Measurements from ENCODE around the gene WDTC1. TPM values are rescaled to one million over a fixed set of nuclear protein-coding genes. Genes with fewer than 3 reads are reported as not detected.

The WDTC1 gene
- total RNA-seq, 1 experiment from 2014 or later, result 19.0 TPM

DNA sequence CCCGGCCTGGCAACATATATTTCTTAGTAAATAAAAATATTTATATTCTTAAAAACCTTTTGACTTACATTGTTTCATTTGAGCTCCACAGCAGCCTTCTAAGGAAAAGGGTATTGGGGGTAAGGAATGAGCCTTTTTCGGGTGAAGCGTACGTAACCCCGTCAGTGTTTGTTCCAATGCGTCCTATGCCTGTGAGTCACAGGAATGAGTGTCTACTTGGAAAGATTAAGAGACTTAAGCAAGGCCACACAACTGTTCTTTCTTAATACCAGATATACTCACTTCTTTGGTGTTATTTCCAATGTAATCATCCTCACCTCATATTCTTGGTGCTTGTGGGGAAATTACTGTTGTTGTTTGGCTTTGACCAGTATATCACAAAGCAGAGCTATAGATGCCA, 22.7 kb downstream of the WDTC1 start:
- no peak overlapping the region for H3K4me2 ChIP-seq (ENCODE audit: insufficient read depth, insufficient read length, low read length)
- no CpG with 5 or more reads among the region's 6 CpGs for WGBS (ENCODE audit: extremely low coverage, insufficient read length, low lambda C conversion rate)
- H2AFZ ChIP-seq (ENCODE audit: low read length), result no peak overlapping the region
- H3K36me3 Mint-ChIP-seq (ENCODE audit: insufficient read depth in 1 of 3, low read depth in 3 of 3), result no peaks in the 10 kb centered on the region
- H3K23me2 ChIP-seq (ENCODE audit: insufficient read length, low read depth, low read length, poor library complexity, severe bottlenecking), result no peaks in the 10 kb centered on the region
- no peak overlapping the region for H3K9ac ChIP-seq (ENCODE audit: extremely low read depth, insufficient read length, low read length)
- no peak overlapping the region for H2BK15ac ChIP-seq (ENCODE audit: low read depth, low read length)
- H2BK12ac ChIP-seq (ENCODE audit: insufficient read length, low read depth, low read length), result no peak overlapping the region
- H4K20me1 ChIP-seq (ENCODE audit: control insufficient read depth, insufficient read depth, insufficient read length), result no peaks in the 10 kb centered on the region
- no peak overlapping the region for H3K4me3 Mint-ChIP-seq
- no peak overlapping the region for H3K56ac ChIP-seq (ENCODE audit: insufficient read length, low read depth, low read length)
- no peak overlapping the region for H4K5ac ChIP-seq (ENCODE audit: insufficient read length, low read depth, low read length)
- TF ChIP-seq, protein P1, sequence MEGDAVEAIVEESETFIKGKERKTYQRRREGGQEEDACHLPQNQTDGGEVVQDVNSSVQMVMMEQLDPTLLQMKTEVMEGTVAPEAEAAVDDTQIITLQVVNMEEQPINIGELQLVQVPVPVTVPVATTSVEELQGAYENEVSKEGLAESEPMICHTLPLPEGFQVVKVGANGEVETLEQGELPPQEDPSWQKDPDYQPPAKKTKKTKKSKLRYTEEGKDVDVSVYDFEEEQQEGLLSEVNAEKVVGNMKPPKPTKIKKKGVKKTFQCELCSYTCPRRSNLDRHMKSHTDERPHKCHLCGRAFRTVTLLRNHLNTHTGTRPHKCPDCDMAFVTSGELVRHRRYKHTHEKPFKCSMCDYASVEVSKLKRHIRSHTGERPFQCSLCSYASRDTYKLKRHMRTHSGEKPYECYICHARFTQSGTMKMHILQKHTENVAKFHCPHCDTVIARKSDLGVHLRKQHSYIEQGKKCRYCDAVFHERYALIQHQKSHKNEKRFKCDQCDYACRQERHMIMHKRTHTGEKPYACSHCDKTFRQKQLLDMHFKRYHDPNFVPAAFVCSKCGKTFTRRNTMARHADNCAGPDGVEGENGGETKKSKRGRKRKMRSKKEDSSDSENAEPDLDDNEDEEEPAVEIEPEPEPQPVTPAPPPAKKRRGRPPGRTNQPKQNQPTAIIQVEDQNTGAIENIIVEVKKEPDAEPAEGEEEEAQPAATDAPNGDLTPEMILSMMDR (conservative IDR thresholded peaks at IDR 0.05), result no peak
- H3K27me3 Mint-ChIP-seq (ENCODE audit: low read depth), result no peaks in the 10 kb centered on the region
- no peak overlapping the region for H3K23ac ChIP-seq (ENCODE audit: insufficient read length, low read depth, low read length)
- no peak overlapping the region for H3K4ac ChIP-seq (ENCODE audit: low read depth, low read length)
- no peak overlapping the region for H3K14ac ChIP-seq (ENCODE audit: insufficient read depth, low read length)
- no peak overlapping the region for H2AK5ac ChIP-seq (ENCODE audit: insufficient read length, low read length)
- no peak overlapping the region for H3T11ph ChIP-seq (ENCODE audit: low read length)
- H3K79me1 ChIP-seq (ENCODE audit: insufficient read depth, low read depth, low read length, poor library complexity, severe bottlenecking), result no peaks in the 10 kb centered on the region
- H2BK20ac ChIP-seq (ENCODE audit: low read depth, low read length, poor library complexity, severe bottlenecking), result peak overlapping the region; percentile 3
- H3K79me2 ChIP-seq (ENCODE audit: insufficient read depth, low read length), result no peaks in the 10 kb centered on the region
- no peaks in the 10 kb centered on the region for H3K4me1 Mint-ChIP-seq
- H2BK120ac ChIP-seq (ENCODE audit: low read depth, low read length, poor library complexity, severe bottlenecking), result no peak overlapping the region
- no peak overlapping the region for H3K27ac ChIP-seq (ENCODE audit: insufficient read length, low read depth, low read length)
- no peaks in the 10 kb centered on the region for H3K4me1 ChIP-seq (ENCODE audit: insufficient read depth, low read length)
- H3K27me3 ChIP-seq (ENCODE audit: insufficient read depth, low read length), result no peaks in the 10 kb centered on the region
- H3K9me3 ChIP-seq (ENCODE audit: control insufficient read depth, low read depth, low read length), result no peaks in the 10 kb centered on the region
- H2BK5ac ChIP-seq (ENCODE audit: insufficient read length, low read length), result no peak overlapping the region
- no peak overlapping the region for H4K91ac ChIP-seq (ENCODE audit: insufficient read length, low read depth, low read length)
- no peak for DNase-seq
- no peaks in the 10 kb centered on the region for H3K9me3 Mint-ChIP-seq
- no peak overlapping the region for H4K8ac ChIP-seq (replicated peaks; ENCODE audit: insufficient read length, low read depth, low read length)
- H3K27ac Mint-ChIP-seq, result no peak overlapping the region
- H3K18ac ChIP-seq (ENCODE audit: insufficient read length, low read depth, low read length), result no peak overlapping the region
